Endothelial cell (in vitro differentiated cells): ENCODE data around the gene TNXB. TPM values are rescaled to one million over a fixed set of nuclear protein-coding genes. Genes with fewer than 3 reads are reported as not detected.

Experiments
- DNase-seq: peaks from one replicate; pipeline ENCODE4 v3.0.0; 2021; ENCODE audit warnings: low spot score
- H3K27ac Mint-ChIP-seq: one replicate; pipeline ENCODE4 v1.8.0; 2021; ENCODE audit warnings: mixed read lengths, inconsistent platforms; ENCODE audit not compliant: unreplicated experiment
- H3K27me3 Mint-ChIP-seq: one replicate; pipeline ENCODE4 v1.8.0; 2021; ENCODE audit warnings: mild to moderate bottlenecking, moderate library complexity, mixed read lengths, inconsistent platforms; ENCODE audit not compliant: unreplicated experiment
- H3K36me3 Mint-ChIP-seq: one replicate; pipeline ENCODE4 v1.8.0; 2021; ENCODE audit warnings: mild to moderate bottlenecking, low read depth, mixed read lengths, inconsistent platforms; ENCODE audit not compliant: unreplicated experiment
- H3K4me1 Mint-ChIP-seq: one replicate; pipeline ENCODE4 v1.8.0; 2021; ENCODE audit warnings: mild to moderate bottlenecking, mixed read lengths, inconsistent platforms; ENCODE audit not compliant: unreplicated experiment
- H3K4me3 Mint-ChIP-seq: one replicate; pipeline ENCODE4 v1.8.0; 2021; ENCODE audit warnings: mild to moderate bottlenecking, mixed read lengths, inconsistent platforms; ENCODE audit not compliant: unreplicated experiment
- H3K9me3 Mint-ChIP-seq: one replicate; pipeline ENCODE4 v1.8.0; 2021; ENCODE audit warnings: mixed read lengths, inconsistent platforms; ENCODE audit not compliant: unreplicated experiment
- total RNA-seq: library from RNA; stranded (reverse); fragmentation: NEBNext Ultra II Directional; extraction: Animal tissue kit (Norgen Biotek cat#: 25700); gene quantifications from one replicate; pipeline ENCODE4 v1.2.1, GENCODE V29; 2021; ENCODE audit not compliant: unreplicated experiment
- TF ChIP-seq, protein P1 (sequence below): fragments of 200-600 bp; sonication (generic); IDR thresholded peaks from one replicate; pipeline ENCODE4 v1.5.0; 2021; ENCODE audit warnings: antibody characterized with exemption; ENCODE audit not compliant: unreplicated experiment

Gene TNXB
- total RNA-seq, 1 donor from 2014 or later = 7.5 TPM

DNA sequence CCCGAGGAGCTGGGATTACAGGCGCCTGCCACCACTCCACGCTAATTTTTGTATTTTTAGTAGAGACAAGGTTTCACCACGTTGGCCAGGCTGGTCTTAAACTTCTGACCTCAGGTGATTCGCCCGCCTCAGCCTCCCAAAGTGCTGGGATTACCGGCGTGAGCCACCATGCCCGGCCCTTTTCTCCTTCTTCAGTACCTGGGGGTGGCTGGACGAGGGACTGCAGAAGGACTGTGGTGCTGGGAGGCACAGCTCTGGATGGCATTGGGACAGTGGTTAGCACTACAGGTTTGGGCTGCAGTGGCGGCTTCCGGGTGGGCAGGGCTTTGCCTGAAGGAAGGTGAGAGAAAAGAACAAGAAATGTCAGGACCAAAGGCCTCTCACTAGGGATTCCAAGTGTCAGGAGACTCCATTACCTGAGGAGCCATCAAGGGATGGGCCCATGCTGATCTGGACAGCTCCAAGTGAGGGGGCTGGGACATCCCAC lies 11.5 kb upstream of the TNXB start:
- peaks cover 33% of the 10 kb centered on the region for H3K36me3 Mint-ChIP-seq
- H3K4me3 Mint-ChIP-seq = no peak overlapping the region
- H3K27me3 Mint-ChIP-seq = peaks cover 9% of the 10 kb centered on the region
- TF ChIP-seq, protein P1, sequence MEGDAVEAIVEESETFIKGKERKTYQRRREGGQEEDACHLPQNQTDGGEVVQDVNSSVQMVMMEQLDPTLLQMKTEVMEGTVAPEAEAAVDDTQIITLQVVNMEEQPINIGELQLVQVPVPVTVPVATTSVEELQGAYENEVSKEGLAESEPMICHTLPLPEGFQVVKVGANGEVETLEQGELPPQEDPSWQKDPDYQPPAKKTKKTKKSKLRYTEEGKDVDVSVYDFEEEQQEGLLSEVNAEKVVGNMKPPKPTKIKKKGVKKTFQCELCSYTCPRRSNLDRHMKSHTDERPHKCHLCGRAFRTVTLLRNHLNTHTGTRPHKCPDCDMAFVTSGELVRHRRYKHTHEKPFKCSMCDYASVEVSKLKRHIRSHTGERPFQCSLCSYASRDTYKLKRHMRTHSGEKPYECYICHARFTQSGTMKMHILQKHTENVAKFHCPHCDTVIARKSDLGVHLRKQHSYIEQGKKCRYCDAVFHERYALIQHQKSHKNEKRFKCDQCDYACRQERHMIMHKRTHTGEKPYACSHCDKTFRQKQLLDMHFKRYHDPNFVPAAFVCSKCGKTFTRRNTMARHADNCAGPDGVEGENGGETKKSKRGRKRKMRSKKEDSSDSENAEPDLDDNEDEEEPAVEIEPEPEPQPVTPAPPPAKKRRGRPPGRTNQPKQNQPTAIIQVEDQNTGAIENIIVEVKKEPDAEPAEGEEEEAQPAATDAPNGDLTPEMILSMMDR = no peak
- DNase-seq = no peak
- peaks cover 9% of the 10 kb centered on the region for H3K4me1 Mint-ChIP-seq
- H3K9me3 Mint-ChIP-seq = no peaks in the 10 kb centered on the region
- H3K27ac Mint-ChIP-seq = no peak overlapping the region

DNA sequence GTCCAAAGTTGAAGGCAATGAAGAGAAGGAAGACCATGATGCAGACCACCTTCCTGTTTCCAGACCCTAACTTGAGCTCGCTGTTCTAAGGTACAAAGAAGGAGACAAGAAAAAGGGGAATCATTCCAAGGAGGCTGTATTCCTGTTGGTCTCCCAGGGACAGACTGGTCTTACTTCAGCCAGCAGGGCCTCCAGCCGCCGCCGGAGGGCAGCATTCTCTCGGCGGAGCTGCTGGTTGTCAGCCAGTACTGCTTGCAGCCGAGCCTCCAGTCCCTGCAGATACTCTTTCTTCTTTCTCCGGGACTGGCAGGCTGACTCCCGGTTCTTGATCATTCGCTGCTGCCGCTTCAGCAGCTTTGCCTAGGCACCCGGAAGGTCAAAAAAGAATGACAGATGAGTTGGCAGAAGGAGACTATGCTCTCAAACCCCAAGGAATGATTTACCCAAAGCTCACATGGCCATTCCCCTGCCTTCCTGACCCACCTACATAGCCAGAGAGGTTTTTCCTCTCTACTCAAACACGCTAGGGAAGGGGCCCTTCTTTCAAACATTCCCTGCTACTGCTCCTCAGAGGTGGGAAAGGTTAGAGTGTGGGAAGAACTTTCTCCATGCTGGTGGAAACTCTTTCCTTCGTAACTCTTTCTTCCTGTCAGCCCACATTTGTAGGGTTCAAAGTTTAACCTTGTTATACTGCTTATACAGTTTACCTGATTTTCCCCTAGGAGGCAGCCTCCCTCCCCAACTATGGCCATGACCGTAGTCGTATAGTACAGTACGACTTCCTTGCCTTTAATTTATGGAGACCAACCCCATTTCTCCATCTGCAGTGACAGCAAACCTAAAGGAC lies 9.9 kb upstream of the TNXB start:
- H3K27ac Mint-ChIP-seq = no peak overlapping the region
- peaks cover 5% of the 10 kb centered on the region for H3K4me1 Mint-ChIP-seq
- no peak overlapping the region for H3K4me3 Mint-ChIP-seq
- peaks cover 30% of the 10 kb centered on the region for H3K36me3 Mint-ChIP-seq
- TF ChIP-seq, protein P1 = peak; percentile 55
- H3K27me3 Mint-ChIP-seq = peaks cover 9% of the 10 kb centered on the region
- peak; percentile 85 for DNase-seq
- no peaks in the 10 kb centered on the region for H3K9me3 Mint-ChIP-seq

DNA sequence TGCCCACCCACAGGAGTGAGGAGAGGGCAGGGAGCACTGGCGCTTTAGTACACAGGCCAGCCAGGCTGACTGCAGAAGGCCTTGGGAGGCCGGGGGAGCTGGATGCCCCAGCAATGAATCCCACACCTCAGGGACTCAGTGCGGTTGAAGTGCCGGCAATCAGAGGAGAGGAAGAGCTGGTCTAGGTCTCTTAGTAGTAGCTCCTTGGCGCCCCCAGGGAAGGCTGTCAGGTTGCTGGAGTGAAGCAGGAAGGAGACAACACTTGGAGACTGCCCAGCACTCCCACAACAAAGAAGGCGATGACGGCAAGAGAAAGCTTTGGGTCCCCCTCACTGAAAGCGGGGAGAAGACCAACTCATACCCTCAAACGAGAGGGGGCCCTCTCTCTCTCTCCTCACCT lies 8.3 kb upstream of the TNXB start:
- no peak overlapping the region for H3K4me3 Mint-ChIP-seq
- H3K27ac Mint-ChIP-seq = no peak overlapping the region
- H3K27me3 Mint-ChIP-seq = peaks cover 9% of the 10 kb centered on the region
- TF ChIP-seq, protein P1 = no peak
- DNase-seq = no peak
- H3K4me1 Mint-ChIP-seq = peaks cover 17% of the 10 kb centered on the region
- H3K9me3 Mint-ChIP-seq = no peaks in the 10 kb centered on the region
- peaks cover 35% of the 10 kb centered on the region for H3K36me3 Mint-ChIP-seq

DNA sequence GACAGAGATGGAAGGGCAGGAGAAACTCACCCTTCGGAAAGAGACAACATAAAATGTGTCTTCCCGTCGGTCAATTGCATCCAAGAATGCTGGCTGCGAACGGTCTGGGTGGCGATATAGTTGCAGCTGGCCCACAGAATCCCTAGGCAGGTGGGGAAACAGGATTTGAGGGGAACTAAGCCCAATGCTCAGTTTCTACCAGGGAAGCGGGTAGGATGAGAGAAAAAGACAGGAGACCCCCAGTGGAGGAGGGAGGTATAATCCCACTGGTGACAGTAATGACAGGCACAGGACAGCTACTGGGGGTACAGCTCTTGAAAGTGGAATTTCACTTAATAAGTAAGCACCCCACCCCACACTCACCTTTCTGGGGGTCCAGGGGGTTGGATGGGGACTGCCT lies 7.5 kb upstream of the TNXB start:
- Mint-ChIP-seq H3K27me3 (peaks cover 11% of the 10 kb centered on the region), H3K36me3 (peaks cover 34% of the 10 kb centered on the region), H3K9me3 (no peaks in the 10 kb centered on the region), H3K4me3 (no peak overlapping the region), H3K27ac (no peak overlapping the region), H3K4me1 (peaks cover 19% of the 10 kb centered on the region)
- DNase-seq = no peak
- TF ChIP-seq, protein P1 = peak; percentile 32

DNA sequence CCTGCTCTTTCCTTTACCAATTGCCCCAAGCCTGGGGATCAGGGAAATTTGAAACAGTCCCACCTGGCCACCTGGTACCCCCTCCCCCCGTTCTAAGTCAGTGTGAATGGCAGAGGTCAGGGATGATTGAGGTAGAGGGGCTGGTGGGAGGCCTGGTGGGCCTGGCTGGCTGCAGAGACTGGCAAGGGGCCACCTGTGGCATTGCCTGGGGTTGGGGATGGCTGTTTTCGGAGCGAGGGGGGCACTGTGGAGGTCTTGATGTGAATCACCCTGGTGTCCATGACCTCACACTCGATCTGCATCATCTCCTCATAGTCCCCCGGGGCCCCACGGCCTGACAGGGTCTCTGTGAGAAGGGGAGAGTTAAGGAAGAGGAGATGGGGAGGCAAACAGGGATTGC lies 6.5 kb upstream of the TNXB start:
- peaks cover 27% of the 10 kb centered on the region for H3K4me1 Mint-ChIP-seq
- H3K27me3 Mint-ChIP-seq = peaks cover 11% of the 10 kb centered on the region
- DNase-seq = no peak
- H3K36me3 Mint-ChIP-seq = peaks cover 35% of the 10 kb centered on the region
- TF ChIP-seq, protein P1 = no peak
- no peaks in the 10 kb centered on the region for H3K9me3 Mint-ChIP-seq
- H3K27ac Mint-ChIP-seq = peak overlapping the region; percentile 77
- no peak overlapping the region for H3K4me3 Mint-ChIP-seq
